ENCODE data around the gene WDR26.
"Not testable (repeated sequence)": the region's sequence is repeated elsewhere in the genome, so short reads cannot be mapped to it uniquely, and the experiment has no call there.

Gene WDR26

DNA sequence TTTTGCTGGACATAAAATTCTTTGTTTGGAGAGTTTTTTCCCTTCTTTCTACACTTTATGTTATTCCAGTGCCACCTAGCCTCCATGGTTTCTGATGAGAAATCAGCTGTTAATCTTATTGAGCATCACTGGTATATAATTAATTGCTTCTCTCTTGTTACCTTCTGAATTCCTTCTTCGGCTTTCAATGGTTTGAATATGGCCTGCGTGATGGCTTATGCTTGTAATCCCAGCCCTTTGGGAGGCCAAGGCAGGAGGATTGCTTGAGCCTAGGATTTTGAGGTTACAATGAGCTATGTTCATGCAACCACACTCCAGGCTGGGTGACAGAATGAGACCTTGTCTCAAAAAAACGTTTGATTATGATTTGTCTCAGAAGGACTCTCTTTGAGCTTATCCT lies 90.9 kb downstream of the WDR26 start:
- 54% methylated on average over 3 of the region's 3 CpGs for WGBS
- H3K9me3 ChIP-seq (ENCODE audit: insufficient read depth, low read depth, low read length), result peaks cover 35% of the 10 kb centered on the region

DNA sequence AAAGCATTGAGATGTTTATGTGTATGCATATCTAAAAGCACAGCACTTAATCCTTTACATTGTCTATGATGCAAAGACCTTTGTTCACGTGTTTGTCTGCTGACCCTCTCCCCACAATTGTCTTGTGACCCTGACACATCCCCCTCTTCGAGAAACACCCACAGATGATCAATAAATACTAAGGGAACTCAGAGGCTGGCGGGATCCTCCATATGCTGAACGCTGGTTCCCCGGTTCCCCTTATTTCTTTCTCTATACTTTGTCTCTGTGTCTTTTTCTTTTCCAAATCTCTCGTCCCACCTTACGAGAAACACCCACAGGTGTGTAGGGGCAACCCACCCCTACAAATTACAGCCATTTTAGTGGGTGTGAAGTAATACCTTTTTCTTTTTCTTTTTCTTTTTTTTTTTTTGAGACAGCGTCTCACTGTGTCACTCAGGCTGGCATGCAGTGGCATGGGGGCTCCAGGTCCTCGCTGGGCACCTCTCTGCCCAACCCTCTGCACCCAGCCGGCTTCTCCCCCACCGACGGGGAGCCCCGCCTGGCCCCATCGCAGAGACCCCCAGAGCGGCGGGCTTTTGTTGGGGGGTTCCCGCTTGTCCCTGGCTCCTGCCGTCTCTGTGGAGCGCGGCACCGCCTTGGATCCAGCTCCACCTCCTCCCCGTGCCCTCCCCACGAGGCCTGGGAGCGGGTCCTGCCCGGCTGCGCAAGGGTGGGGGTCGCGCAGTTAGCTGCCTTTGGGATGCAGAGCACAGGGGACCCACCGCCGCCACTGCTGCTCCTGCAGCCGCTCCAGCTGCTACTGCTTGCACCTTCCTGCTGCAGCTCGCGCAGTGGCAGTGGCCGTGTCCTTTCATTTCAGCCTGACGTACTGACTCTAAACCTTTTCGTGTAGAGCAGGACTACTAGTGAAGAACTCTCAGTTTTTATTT lies 93.9 kb downstream of the WDR26 start:
- peaks cover 35% of the 10 kb centered on the region for H3K9me3 ChIP-seq (ENCODE audit: insufficient read depth, low read depth, low read length)
- not testable (repeated sequence) for H3K27me3 ChIP-seq (ENCODE audit: insufficient read depth, low read length); H3K36me3 ChIP-seq (ENCODE audit: insufficient read depth, low read length); H3K4me1 ChIP-seq (ENCODE audit: insufficient read depth, low read length)
- WGBS, result 2% methylated on average over 29 of the region's 36 CpGs
- peak overlapping the region; percentile 46 for H3K4me3 ChIP-seq (ENCODE audit: low read length)
- H3K27ac ChIP-seq (ENCODE audit: low read depth, low read length), result peak overlapping the region; percentile 97
- H3K9ac ChIP-seq (ENCODE audit: low read depth, low read length), result peak overlapping the region; percentile 82

More for the DNA sequence above, 90.9 kb downstream of the WDR26 start:
- no peaks in the 10 kb centered on the region for H3K27me3 ChIP-seq (ENCODE audit: insufficient read depth, low read length)
- peaks cover 10% of the 10 kb centered on the region for H3K4me1 ChIP-seq (ENCODE audit: insufficient read depth, low read length)
- no peak overlapping the region for H3K4me3 ChIP-seq (ENCODE audit: low read length)
- H3K9ac ChIP-seq (ENCODE audit: low read depth, low read length), result no peak overlapping the region
- H3K36me3 ChIP-seq (ENCODE audit: insufficient read depth, low read length), result no peaks in the 10 kb centered on the region
- no peak overlapping the region for H3K27ac ChIP-seq (ENCODE audit: low read depth, low read length)

DNA sequence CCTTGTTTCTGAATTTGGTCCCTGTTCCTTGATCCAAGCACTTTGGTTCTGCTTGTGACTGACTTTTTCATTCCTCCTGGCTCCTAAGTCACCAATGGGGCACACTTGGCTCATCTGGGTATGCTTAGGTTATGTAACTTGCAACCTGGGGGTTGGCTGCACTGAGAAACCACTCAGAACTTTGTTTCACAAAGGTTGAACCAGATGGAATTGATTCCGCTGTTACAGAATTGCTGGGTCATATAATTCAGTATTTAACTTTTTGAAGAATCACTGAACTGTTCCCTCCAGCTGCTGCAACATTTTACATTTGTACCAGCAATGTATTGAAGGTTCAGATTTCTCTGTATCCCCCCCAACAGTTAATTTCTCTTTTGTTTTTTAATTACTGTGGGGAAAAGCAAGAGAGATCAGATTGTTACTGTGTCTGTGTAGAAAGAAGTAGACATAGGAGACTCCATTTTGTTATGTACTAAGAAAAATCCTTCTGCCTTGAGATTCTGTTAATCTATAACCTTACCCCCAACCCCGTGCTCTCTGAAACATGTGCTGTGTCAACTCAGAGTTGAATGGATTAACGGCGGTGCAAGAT lies 95.1 kb downstream of the WDR26 start:
- whole genome bisulfite sequencing, result 93% methylated on average over 1 of the region's 4 CpGs
- H3K9me3 ChIP-seq (ENCODE audit: insufficient read depth, low read depth, low read length), result peaks cover 28% of the 10 kb centered on the region

DNA sequence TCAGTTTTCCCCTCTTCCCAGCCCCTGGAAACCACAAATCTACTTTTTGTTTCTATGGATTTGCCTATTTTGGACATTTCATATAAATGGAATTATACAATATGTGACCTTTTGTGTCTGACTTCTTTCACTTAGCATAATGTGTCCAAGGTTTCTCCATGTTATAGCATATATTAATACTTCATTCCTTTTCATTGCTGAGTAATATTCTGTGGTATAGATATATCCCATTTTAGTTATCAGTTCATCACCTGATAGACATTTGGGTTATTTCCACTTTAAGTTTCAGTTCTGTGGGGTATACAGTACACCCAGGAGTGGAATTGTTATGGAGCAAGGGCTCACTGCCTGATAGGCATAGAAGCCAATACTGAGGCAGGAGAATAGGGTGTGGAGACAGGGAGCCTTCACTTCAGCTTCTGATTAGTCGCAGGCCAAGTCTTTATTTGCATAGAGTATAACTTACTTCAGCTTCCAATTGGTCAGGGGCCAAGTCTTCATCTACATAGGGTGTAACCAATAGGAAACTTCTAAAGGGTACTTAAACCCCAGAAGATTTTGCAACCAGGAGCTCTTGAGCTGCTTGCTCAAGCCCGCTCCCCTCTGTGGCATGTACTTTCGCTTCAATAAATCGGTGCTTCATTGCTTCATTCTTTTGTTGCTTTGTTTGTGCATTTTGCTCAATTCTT lies 96.3 kb downstream of the WDR26 start:
- H3K9ac ChIP-seq (ENCODE audit: low read depth, low read length), result no peak overlapping the region
- H3K4me3 ChIP-seq (ENCODE audit: low read length), result no peak overlapping the region
- 73% methylated on average over 4 of the region's 4 CpGs for WGBS
- peak overlapping the region; percentile 99; the same call in 1 of the 2 replicates for H3K27ac ChIP-seq (ENCODE audit: low read depth, low read length)
- H3K27me3 ChIP-seq (ENCODE audit: insufficient read depth, low read length), result no peaks in the 10 kb centered on the region
- peaks cover 10% of the 10 kb centered on the region for H3K4me1 ChIP-seq (ENCODE audit: insufficient read depth, low read length)
- H3K9me3 ChIP-seq (ENCODE audit: insufficient read depth, low read depth, low read length), result peaks cover 16% of the 10 kb centered on the region
- H3K36me3 ChIP-seq (ENCODE audit: insufficient read depth, low read length), result no peaks in the 10 kb centered on the region

More for the DNA sequence above, 95.1 kb downstream of the WDR26 start:
- Histone ChIP-seq H3K9ac (ENCODE audit: low read depth, low read length) (peak overlapping the region; percentile 59), H3K36me3 (ENCODE audit: insufficient read depth, low read length) (no peaks in the 10 kb centered on the region), H3K27ac (ENCODE audit: low read depth, low read length) (peak overlapping the region; percentile 99), H3K4me1 (ENCODE audit: insufficient read depth, low read length) (peaks cover 10% of the 10 kb centered on the region), H3K27me3 (ENCODE audit: insufficient read depth, low read length) (no peaks in the 10 kb centered on the region), H3K4me3 (ENCODE audit: low read length) (no peak overlapping the region)

Measured in HUES64 (cell line).